ENCODE data around the gene WASHC3. TPM values are rescaled to one million over a fixed set of nuclear protein-coding genes. Genes with fewer than 3 reads are reported as not detected.

WASHC3 gene
- polyA plus RNA-seq, 1 donor (not counting 4 experiments of a cell fraction or from before 2014, with no cell fraction given): 91.0 TPM

- no peaks in the 10 kb centered on the region for H3K9me3 ChIP-seq (ENCODE audit: control insufficient read depth, low read depth, low read length)
- H3K36me3 ChIP-seq (ENCODE audit: control insufficient read depth in 2 of 2, extremely low read depth in 1 of 2, insufficient read depth in 2 of 2, low read length in 2 of 2): no peaks in the 10 kb centered on the region
- no peaks in the 10 kb centered on the region for H4K20me1 ChIP-seq (ENCODE audit: control insufficient read depth, extremely low read depth, insufficient read depth, low read length)
- no peak for TF ChIP-seq EZH2 (IDR thresholded peaks at IDR 0.05; ENCODE audit: low read length)
- TF ChIP-seq CTCF (optimal IDR thresholded peaks at IDR 0.05 in 1 of 3, IDR thresholded peaks at IDR 0.05 in 1 of 3, conservative IDR thresholded peaks at IDR 0.05 in 1 of 3; ENCODE audit: extremely low read depth in 1 of 3, insufficient read depth in 2 of 3, low read length in 3 of 3): no peak
- H3K9ac ChIP-seq (ENCODE audit: control insufficient read depth, extremely low read depth, insufficient read depth, low read length): no peak overlapping the region
- H3K27ac ChIP-seq (ENCODE audit: control insufficient read depth, insufficient read depth, low read length): no peak overlapping the region
- H3K4me2 ChIP-seq (ENCODE audit: control insufficient read depth, extremely low read depth, insufficient read depth, low read depth, low read length): no peak overlapping the region
- dilution Hi-C loops (cut with MboI; ENCODE audit: extremely low pct_ligation_motif_present, low sequenced_read_pairs): no loop called here
- no peaks in the 10 kb centered on the region for H3K27me3 ChIP-seq (ENCODE audit: control insufficient read depth, extremely low read depth, insufficient read depth, low read length)
- H2AFZ ChIP-seq (ENCODE audit: control insufficient read depth, low read length): no peak overlapping the region
- H3K4me3 ChIP-seq (ENCODE audit: control insufficient read depth in 2 of 3, extremely low read depth in 1 of 3, insufficient read depth in 2 of 3, low read depth in 1 of 3, low read length in 3 of 3): no peak overlapping the region
- DNase-seq (ENCODE audit: low read depth, low spot score): no peak
- H3K4me1 ChIP-seq (ENCODE audit: control insufficient read depth, extremely low read depth, insufficient read depth, low read length): no peaks in the 10 kb centered on the region
- H3K79me2 ChIP-seq (ENCODE audit: control insufficient read depth, insufficient read depth, low read length): no peaks in the 10 kb centered on the region
- no peak for FAIRE-seq
- no peaks in the 10 kb centered on the region for H3K9me1 ChIP-seq (ENCODE audit: control insufficient read depth, extremely low read depth, insufficient read depth, low read length)
Observed at GRCh38 chr12:101967506-101967905, 94.3 kb downstream of the WASHC3 start.

DNA sequence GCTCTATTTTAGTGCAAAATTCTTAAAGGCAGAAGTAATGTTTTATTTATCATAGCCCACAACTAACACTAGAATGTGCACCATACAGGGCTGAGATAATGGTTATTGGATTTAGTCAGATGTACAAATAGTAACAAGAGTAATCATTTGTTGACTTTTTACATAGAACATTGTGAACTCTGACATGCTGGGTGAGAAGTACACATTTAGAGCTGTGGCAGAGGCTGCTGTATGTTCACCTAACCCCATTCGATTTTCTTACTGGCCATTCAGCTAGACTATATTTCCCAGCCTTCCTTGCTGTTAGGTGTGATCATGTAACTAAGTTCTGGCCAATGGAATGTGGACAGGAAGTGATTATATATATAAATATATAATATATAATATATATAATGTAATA, 95.3 kb downstream of the WASHC3 start:
- dilution Hi-C loops (cut with MboI; ENCODE audit: extremely low pct_ligation_motif_present, low sequenced_read_pairs): no loop called here
- Histone ChIP-seq H3K36me3 (ENCODE audit: control insufficient read depth in 2 of 2, extremely low read depth in 1 of 2, insufficient read depth in 2 of 2, low read length in 2 of 2) (no peaks in the 10 kb centered on the region), H3K4me2 (ENCODE audit: control insufficient read depth, extremely low read depth, insufficient read depth, low read depth, low read length) (no peak overlapping the region), H3K27ac (ENCODE audit: control insufficient read depth, insufficient read depth, low read length) (no peak overlapping the region), H3K4me1 (ENCODE audit: control insufficient read depth, extremely low read depth, insufficient read depth, low read length) (no peaks in the 10 kb centered on the region), H3K4me3 (ENCODE audit: control insufficient read depth in 2 of 3, extremely low read depth in 1 of 3, insufficient read depth in 2 of 3, low read depth in 1 of 3, low read length in 3 of 3) (no peak overlapping the region), H3K9me1 (ENCODE audit: control insufficient read depth, extremely low read depth, insufficient read depth, low read length) (no peaks in the 10 kb centered on the region), H2AFZ (ENCODE audit: control insufficient read depth, low read length) (no peak overlapping the region), H3K79me2 (ENCODE audit: control insufficient read depth, insufficient read depth, low read length) (no peaks in the 10 kb centered on the region), H4K20me1 (ENCODE audit: control insufficient read depth, extremely low read depth, insufficient read depth, low read length) (no peaks in the 10 kb centered on the region), H3K27me3 (ENCODE audit: control insufficient read depth, extremely low read depth, insufficient read depth, low read length) (no peaks in the 10 kb centered on the region), H3K9ac (ENCODE audit: control insufficient read depth, extremely low read depth, insufficient read depth, low read length) (no peak overlapping the region), H3K9me3 (ENCODE audit: control insufficient read depth, low read depth, low read length) (no peaks in the 10 kb centered on the region)
- DNase-seq (ENCODE audit: low read depth, low spot score) (no peak), FAIRE-seq (no peak)
- no peak for TF ChIP-seq EZH2 (IDR thresholded peaks at IDR 0.05; ENCODE audit: low read length)
- TF ChIP-seq CTCF (optimal IDR thresholded peaks at IDR 0.05 in 1 of 3, IDR thresholded peaks at IDR 0.05 in 1 of 3, conservative IDR thresholded peaks at IDR 0.05 in 1 of 3; ENCODE audit: extremely low read depth in 1 of 3, insufficient read depth in 2 of 3, low read length in 3 of 3): no peak
